Suprapubic skin (tissue), 3 donors: ENCODE measurements around the gene FYN.

ENCODE experiments used
- POLR2AphosphoS5 ChIP-seq, 3 donors: sonication (generic); formaldehyde crosslinking; IDR thresholded peaks; one replicate each; pipeline ENCODE4 v1.6.1; 2017; ENCODE audit warnings: antibody characterized with exemption in 3 of 3
- TF ChIP-seq, protein P1 (sequence below), 2 donors: fragments of 200-600 bp in 1 of 2; fragments of 450-650 bp in 1 of 2; sonication (generic) in 1 of 2; IDR thresholded peaks; one replicate each; pipeline ENCODE4 v1.5.1; 2016 to 2019; ENCODE audit warnings: antibody characterized with exemption in 2 of 2, mild to moderate bottlenecking in 1 of 2, moderate library complexity in 1 of 2

DNA sequence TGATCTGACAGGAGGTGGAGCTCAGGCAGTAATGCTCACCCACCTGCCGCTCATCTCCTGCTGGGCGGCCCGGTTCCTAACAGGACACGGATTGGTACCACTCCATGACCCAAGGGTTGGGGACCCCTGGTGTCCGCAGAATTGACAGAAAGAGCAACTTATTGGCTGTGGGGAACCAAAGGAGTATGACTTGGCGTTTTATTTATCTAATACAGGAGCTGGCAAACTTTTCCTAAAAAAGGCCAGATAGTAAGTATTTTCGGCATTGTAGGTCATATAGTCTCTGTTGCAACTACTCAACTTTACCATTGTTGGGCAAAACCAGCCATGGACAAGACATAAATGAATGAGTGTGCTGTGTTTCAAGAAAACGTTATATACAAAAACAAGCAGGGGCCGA, 223.2 kb downstream of the FYN start:
- TF ChIP-seq POLR2AphosphoS5 (IDR thresholded peaks at IDR 0.05): no peak
- TF ChIP-seq, protein P1, sequence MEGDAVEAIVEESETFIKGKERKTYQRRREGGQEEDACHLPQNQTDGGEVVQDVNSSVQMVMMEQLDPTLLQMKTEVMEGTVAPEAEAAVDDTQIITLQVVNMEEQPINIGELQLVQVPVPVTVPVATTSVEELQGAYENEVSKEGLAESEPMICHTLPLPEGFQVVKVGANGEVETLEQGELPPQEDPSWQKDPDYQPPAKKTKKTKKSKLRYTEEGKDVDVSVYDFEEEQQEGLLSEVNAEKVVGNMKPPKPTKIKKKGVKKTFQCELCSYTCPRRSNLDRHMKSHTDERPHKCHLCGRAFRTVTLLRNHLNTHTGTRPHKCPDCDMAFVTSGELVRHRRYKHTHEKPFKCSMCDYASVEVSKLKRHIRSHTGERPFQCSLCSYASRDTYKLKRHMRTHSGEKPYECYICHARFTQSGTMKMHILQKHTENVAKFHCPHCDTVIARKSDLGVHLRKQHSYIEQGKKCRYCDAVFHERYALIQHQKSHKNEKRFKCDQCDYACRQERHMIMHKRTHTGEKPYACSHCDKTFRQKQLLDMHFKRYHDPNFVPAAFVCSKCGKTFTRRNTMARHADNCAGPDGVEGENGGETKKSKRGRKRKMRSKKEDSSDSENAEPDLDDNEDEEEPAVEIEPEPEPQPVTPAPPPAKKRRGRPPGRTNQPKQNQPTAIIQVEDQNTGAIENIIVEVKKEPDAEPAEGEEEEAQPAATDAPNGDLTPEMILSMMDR (IDR thresholded peaks at IDR 0.05): no peak
